Activated CD4-positive, alpha-beta T cell treated with anti-CD3 and anti-CD28 coated beads, Interleukin-2, amount 50 U/mL, for 1 hour (primary cell): ENCODE data around the gene BARX1.
A peak's percentile ranks its signal among the peaks of the same experiment; 100 is the strongest.
"Not testable (repeated sequence)": the region's sequence is repeated elsewhere in the genome, so short reads cannot be mapped to it uniquely, and the experiment has no call there.

Source experiments
- DNase-seq: peaks from one replicate; pipeline ENCODE4 v3.0.0-alpha.2; 2020

Gene BARX1

DNA sequence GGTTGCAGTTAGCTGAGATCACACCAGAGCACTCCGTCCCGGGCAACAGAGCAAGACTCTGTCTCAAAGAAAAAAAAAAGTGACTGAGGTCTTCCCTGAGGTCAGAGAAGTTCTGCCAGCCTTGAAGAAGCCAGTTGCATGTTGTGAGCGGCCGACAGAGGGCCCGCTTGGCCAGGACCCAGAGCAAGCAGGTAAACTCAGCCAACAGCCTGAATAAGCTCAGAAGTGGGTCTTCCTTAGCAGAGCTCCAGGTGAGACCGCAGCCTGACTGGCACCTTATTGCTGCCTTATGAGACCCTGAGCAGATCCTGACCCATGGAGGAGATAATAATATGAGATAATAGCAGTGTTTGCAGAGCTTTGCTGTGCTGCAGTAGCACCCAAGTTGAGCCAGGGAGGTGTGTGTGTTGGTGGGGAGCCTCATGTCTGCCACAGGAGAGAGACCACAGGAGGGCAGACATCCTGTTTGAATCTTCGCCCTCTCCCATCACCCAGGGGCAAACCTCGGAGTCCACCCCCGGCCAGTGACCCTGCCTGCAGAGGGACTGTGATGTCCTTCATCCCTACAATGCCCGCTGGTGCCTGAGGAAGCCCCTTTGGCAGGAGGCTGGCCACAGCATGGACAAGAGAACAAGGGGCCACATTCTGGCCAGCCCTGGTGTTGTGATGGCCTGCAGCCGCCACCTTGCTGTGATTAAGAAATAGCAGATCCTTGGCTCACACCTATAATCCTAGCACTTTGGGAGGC lies 10.8 kb upstream of the BARX1 start:
- DNase-seq = no peak

- DNase-seq = no peak
Measured at GRCh38 chr9:93964685-93965084, 9.5 kb upstream of the BARX1 start.

- DNase-seq = no peak
Measured at GRCh38 chr9:93963969-93964368, 8.8 kb upstream of the BARX1 start.

DNA sequence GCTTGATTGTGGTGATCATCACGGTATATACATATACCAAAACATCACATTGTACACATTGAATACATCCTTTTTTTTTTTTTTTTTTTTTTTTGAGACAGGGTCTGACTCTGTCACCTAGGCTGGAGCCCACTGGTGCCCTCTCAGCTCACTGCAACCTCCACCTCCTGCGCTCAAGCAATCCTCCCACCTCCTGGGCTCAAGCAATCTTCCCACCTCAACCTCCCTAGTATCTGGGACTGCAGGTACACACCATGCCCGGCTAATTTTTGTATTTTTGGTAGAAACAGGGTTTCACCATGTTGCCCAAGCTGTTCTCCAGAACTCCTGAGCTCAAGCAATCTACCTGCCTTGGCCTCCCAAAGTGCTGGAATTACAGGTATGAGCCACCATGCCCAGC lies 8.3 kb upstream of the BARX1 start:
- DNase-seq = not testable (repeated sequence)

GRCh38 chr9:93962561-93963440 lies 7.6 kb upstream of the BARX1 start:
- DNase-seq = peak; percentile 76

- no peak for DNase-seq
Measured at GRCh38 chr9:93962017-93962416, 6.9 kb upstream of the BARX1 start.

DNA sequence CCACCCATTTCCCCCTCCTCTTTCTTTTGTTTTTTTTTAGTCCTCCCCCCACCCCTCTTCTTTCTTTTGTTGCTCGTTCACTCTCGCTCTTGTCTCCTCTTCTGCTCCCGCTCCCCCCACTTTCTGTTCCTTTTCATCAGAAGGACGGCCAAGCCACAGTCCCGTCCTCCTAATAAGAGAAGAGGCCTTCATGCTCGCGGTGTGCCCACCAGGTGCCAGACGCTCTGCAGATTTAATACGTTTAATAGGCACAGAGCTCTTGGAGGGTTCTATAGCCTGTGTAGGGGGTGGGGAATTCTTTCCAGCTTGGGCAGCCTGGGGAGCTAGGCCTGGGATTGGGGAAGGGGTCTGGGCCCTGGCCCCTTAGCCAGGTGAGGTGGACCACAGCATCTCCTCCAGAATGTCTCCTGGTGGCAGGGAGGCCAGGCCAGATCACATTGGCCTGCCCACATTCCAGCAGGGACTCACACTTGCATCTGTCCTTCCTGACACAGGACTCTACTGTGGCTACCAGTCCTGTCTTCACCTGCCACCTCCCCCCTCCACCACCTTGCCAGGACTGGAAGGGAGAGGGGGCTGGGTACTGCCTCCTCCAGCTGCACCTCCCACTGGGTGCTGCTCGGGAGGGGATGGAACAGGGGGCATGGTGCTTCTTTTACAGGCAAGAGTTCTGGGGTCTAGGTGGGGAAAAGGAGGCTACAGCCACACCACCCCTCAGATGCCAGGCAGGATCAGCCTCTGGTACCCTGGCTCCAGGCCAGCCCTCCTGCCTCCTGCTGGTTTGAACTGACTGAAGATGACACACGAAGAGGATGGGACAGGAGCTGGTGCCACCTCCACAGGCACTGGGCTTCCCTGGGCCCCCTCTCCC lies 6.1 kb upstream of the BARX1 start:
- no peak for DNase-seq

- no peak for DNase-seq
Measured at GRCh38 chr9:93960221-93960970, 5.2 kb upstream of the BARX1 start.

DNA sequence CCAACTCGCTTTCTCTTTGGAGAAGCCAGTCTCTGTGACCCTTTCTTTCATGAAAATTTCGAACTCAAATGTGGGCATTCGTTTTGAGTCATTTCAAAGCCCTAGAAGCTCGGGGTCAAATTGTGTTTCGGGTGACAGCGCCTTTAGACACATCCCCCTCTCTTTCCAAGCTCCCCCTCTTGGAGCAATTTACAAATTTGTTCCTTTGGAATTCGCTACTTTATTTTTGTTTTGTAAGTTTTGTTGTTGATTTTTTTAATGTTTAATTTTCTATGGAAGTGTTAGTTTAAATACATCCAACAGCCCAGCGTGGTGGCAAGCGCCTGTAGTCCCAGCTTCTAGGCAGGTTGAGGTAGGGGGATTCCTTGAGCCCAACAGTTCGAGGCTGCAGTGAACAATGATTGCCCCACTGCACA lies 4.6 kb upstream of the BARX1 start:
- no peak for DNase-seq

DNA sequence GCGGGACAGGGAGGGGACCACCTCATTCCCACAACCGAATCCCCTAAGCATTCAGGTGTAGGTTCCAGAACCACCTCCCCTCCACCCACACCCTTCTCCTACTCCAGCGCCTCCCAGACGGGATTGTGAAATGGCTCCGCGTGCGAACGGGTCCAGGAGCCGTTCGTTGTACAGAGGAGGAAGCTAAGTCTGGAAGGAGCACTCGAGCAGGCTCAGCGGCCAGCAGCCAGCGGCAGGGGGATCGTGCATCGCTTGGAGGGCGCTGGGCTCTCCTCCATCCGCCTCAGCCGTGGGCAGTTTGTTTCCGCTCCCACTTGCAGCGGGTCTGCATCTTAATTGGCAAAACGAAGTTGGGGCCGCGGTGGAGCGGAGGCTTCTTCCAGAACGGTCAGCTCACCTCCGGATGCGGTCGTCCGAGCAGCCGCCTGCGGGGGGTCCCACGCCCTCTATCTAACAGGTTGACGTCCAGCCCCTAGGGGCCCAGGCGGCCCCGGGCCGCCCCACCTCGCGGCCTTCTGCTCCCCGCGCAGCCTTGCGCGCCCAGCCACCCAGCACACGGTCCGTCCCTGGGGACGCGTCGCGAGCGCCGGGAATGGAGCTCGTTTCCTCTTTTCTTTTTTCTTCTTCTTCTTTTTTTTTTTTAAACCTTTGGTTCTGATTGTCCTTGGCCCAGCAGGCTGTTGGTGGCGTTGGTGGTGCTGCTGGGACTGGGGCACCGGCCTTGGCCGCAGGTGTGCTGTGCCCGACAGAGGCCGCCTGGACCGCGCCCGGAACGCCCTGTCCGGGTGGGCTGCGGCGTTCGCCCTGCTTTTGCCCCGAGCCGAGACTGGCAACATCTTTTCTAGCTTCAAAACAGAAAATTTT lies 3.9 kb upstream of the BARX1 start:
- DNase-seq = no peak

DNA sequence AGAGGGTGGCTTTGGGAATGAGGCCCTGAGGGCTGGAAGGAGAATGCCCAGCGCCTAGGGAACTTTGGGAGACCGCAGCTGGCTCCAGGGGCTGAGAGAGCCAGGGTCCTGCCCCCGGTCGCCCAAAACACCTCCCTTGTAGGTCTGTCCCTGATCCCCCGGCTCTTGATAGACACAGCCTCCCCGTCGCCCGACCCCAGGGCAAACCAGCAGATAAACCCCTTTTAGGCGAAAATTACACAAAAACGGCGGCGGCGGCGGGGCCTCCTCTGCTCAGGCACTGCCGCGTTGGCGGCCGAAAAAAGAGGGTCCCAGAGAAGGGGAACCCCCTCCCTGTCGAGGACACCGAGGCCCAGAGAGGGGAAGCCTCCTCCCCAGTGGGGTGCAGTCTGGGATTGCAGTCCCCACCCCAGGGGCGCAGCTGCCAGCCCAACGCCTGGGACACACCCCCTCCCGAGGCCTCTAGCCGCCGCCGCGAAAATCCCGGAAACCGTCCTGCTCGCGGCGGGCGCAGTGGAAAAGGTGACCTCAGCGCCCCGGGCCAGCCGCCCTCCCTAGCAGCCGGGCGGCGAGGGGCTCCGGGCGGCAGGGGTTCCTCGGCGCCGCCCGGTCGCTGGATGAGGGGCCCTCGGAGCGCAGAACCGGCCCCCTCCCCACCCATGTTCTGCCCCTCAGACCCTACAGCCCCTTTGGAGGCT lies 3.1 kb upstream of the BARX1 start:
- DNase-seq = no peak

DNA sequence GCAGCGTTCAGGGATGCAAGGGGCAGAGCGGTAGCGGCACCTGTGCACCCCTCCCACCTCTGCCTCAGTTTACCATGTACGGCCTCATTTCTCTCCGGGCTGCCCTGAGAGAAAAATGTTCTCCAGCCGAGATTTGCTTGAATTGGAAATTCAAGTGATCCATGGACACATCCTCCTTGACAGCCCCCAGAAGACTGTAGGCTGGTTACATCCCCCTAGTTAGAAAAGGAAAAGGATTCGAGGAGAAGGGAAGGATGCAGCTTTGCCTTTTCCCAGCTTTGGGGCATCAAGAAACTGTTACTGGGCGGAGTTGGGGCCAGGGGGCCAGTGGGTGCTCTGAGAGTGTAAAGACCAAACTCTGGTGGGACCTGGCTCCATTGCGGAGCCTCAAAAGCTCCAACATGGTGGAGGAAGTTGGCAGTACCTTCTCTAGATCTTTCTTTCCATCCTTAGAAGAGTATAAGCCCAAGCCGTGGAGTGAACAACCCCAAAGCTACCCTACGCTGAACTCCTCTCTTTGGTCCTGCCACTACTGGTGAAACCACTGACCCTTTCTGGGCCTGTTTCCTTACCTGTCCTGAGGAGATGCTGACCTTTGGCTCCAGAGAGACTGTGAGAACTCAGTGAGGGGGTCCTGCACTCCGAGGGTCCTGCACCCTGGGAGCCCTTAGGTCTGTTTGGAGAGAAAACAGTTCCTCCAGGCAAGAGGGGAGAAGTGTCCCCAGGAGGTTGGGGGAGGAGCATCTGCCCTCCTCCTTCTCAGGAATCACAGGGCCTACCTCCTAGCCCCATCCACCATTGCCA lies 1.0 kb upstream of the BARX1 start:
- no peak for DNase-seq

- no peak for DNase-seq
Measured at GRCh38 chr9:93954434-93955061, 607 bp downstream of the BARX1 start.

DNA sequence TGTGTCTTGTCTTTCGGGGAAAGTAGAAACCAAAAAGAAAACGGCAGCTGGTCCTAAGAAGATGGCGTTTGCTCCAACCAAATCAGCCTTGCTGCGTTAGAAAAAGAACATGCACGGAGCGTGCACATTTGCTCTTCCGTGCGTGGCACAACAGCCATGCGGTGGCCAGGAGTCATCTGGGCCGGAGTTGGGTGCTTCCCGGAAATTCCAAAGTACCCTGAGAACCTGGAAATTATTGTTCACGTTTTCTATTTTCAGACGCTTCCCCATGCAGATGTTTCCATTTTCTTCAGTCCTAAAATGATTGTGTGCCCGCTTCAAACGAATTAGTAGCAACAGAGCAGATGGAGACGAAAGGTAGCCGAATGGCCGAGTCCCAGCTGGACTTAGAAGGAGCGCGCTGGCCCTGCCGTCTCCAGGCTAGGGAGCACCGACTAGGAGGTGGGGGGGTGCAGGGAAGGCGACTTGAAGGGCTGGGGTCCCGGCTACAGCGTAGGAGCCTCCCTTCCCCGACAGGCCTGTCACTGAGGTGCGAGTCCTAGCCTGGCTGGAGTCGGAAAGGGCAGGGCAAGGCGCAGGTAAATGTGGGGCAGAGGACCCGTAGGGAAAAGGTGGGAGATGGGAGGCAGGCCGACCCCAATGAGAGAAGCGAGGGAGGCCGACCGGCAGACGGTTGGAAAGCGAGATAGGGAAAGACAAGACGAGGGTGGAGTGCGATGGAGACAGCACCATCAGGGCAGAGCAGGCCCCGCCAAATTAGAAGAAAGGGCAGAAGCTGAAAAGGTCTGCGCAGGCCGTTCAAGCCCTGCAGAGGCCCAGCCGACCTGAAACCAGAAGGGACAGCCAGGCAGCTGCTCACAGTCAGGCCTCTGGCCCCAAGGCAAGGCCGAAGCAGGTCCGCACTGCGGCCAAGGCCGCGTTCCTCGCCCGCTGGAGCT lies 1.4 kb downstream of the BARX1 start:
- DNase-seq = no peak

- no peak for DNase-seq
Measured at GRCh38 chr9:93952784-93953495, 2.2 kb downstream of the BARX1 start.

- DNase-seq = no peak
Measured at GRCh38 chr9:93952119-93952783, 2.9 kb downstream of the BARX1 start.

GRCh38 chr9:93951655-93952118 lies 3.5 kb downstream of the BARX1 start:
- DNase-seq = no peak
